GM18508 (cell line): ENCODE results near the gene COA8.

ENCODE experiments used
- ATAC-seq: cut with Tn5 transposase; IDR thresholded peaks from one replicate; pipeline ENCODE4 v1.9.1; 2021; ENCODE audit warnings: moderate number of reproducible peaks; ENCODE audit not compliant: insufficient read depth, unreplicated experiment

Gene COA8

DNA sequence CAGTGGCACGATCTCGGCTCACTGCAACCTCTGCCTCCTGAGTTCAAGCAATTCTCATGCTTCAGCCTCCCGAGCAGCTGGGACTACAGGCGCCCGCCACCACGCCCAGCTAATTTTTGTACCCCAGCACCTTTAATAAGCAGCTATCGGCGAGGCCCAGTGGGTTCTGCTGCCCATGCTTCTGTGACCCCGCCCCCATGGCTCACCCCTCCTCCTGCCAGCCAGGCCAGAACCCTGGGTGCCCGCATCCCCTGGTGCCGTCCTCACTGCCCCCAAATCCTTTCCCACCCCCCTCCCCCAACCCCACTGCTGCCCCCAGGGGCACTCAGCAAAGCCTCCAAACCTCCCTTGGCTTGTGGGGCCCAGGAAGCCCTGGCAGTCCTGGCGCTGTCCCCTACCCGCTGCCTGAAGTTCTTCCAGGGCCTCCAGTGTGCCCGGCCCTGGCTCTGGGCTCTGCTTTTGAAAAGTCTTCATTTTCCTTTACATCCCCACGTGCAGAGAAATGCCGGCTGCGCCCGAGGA, 14.8 kb upstream of the COA8 start:
- ATAC-seq: no peak

DNA sequence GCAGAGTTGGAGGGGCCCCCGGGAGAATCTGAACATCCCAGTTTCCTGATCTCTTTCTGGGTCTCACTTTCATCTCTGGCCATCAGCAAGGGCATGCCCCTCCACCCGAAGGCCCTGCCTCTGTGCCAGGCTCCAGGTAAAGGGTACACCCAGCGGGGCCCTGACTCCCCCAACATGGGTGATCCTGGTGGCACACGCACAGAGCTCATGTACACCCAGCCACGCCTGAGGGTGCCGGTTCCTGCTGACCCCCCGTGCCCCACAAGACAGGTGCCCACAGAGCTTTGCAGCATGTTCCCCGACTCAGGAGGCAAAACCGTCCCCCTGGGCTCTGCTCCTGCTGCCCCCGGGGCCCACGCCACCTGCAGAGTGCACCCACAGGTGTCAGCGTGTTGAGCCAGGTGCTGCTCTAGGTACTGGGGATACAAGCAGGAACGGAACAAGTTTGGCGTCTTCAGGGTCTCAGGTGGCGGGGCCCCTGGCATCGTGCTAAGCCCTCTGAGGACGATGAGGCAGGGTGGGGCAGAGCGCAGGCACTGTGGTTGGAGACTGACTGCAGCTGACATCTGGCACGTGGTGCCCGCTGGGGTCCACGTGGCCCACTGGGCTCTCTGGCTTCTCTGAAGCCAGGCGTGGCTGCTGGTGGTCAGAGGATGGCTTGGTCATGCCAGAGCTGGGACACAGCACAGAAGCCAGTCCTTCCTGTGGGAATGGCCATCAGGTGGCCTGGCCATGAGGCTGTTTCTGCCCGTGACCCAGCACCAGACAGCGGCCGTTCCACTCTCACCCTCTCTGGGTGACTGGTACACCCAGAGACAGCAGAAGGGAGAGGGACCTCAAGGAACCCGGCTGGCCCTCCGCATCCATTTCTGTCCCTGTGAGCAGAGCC, 14.1 kb upstream of the COA8 start:
- ATAC-seq: no peak

DNA sequence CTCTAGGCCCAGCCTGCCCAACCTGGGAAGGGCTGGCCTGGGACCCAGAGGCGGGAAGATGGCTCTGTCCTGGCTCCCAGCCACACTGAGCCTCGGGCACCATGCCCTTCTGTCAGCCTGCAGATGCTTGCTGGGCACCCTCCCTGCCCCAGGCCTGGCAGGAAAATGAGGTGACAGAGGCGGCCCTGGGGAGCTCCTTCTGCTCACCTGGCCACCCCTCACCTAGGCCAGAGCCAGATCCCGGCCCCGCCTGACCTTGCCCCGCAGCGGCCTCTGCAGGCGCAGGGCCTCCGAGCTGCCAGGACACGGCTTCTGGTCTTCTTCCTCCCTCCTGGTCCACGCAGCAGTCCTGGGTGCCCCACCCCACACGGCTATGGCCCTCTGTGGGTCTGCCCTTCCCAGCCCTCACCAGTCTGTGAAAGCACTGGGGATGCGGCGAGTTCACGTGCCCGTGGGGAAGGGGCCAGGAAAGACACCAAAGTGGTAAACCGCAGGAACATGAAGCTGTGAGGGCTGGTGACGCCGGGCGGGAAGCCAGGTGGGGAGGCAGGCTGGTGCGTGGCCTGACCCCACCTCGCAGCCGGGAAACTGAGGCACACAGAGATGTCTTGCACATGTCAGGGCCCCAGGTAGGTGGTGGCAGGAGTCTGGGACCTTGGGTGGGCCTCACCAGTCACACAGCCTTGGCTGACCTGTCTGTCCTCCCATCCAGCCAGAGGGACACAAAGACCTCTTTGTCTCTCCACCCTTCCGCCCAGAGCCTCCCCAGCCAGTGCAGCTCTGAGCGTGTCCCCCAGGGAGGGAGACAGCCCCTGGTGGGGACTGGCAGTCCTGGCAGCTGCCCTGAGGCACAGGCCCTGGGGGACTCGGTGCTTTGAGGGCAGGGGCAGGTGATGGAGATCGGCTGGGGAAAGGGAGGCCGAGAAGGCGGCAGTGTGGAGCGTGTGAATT, 13.1 kb upstream of the COA8 start:
- ATAC-seq: no peak

DNA sequence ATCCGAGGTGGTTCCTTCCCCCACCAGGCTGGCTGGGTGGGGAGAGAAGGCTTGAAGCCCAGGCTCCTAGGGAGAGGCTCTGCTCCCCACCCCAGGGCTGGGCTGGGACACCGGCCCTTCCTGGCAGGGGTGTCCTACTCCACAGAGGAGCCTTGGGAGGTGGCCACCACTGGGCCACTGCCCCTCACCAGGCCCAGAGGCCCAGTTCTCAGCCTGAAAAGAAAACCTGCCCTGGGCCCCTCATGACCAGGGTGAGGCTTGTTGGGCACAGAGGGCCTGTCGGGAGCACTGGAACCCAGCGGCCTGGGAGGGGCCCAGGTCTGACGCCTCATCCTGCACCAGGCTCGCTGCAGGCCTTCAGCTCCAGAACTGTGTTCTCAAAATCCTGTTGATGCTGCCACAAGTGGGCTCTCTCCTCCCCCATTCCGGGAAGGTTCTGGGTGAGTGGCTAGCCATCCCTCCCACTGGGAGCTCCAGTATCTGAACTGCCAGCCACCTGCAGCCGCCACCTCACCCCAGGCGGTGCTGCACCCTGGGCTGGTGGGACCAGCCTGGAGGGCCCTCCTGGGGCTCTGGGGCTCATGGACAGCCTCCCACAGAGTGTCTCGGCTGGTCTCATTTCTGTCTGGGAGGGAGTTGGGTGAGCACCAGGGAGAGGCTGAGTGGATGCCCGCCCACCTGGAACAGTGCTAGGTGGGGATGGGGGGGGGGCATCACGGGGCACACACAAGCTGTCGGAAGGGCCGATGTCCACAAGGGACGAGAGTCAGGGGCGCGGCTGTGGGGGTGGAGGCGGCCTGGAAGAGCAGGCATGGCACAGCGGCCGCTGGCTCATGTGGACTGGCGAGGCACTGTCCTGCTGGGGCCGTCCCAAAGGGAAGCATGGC, 12.1 kb upstream of the COA8 start:
- no peak for ATAC-seq

DNA sequence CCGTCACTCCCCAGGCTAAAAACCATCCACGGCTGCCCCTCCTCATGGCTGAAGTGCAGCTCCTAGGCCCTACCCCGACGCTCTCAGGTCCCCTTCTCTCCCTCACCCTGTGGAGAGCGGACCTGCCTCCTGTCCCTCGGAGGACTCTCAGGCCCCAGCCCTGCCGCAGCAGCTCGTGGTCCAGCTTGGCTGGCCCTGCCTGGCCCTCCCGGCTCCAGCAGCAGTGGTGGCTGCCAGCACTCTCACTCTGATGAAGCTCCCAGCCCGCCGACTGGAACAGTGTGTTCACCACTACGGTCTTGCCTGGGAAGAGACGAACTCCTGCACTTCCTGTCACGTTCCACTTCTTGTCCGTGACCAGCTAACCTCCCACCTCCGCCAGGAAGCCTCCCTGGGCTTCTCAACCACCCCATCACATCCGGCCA, 11.4 kb upstream of the COA8 start:
- no peak for ATAC-seq

DNA sequence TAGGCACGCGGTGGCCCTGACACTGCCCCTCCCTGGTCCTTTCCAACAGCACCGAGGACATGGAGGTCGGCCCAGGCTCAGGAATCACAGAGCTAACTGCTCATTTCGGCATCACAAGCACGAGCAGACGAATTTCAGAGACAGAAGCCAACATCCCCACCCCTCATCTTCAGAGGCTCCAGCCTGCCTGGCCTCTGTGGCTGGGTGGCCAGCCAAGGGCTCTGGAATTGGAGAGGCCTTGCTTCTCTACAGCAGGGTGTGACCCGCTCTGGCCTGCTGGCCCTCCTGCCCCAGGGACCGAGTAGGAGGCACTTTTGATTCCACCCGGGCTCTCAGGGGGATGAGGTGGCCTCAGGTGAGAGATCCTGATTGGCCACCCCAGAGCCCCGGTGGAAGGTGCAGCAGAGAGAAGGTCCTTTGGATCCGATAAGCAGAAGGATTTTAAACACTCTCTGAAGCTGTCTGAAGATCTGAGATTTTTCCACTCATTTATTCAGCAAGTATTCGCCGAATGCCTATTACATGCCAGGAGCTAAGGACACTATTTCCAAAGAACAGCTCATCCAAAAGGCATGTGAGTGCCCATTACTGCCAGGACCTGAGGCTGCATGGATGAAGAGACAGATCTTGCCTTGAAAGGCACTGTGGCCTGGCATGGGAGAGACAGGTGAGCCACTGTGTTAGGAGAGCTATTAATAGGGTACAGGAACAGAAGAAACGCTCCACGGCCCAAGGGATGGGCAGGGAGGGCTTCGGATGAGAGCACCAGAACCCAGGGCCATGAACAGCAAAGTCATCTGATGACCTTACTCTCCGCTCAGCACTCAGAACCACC, 10.5 kb upstream of the COA8 start:
- ATAC-seq: no peak

DNA sequence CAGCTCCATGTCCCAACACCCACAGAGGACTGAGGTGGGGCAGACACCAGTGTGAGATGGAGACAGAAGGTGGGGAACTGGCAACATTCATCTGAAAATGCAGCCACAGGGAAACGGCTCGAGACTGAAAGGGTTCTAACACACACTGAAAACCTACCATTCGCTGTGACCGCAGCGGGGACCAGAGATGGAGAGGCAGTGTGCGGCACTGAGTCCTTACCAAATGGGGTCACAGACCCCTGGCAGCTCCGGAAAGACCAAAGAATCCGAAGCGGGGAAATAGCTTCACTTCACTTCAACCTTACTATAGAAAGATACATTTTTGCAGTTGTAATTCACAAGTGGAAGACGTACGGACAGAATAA, 9.9 kb upstream of the COA8 start:
- no peak for ATAC-seq

DNA sequence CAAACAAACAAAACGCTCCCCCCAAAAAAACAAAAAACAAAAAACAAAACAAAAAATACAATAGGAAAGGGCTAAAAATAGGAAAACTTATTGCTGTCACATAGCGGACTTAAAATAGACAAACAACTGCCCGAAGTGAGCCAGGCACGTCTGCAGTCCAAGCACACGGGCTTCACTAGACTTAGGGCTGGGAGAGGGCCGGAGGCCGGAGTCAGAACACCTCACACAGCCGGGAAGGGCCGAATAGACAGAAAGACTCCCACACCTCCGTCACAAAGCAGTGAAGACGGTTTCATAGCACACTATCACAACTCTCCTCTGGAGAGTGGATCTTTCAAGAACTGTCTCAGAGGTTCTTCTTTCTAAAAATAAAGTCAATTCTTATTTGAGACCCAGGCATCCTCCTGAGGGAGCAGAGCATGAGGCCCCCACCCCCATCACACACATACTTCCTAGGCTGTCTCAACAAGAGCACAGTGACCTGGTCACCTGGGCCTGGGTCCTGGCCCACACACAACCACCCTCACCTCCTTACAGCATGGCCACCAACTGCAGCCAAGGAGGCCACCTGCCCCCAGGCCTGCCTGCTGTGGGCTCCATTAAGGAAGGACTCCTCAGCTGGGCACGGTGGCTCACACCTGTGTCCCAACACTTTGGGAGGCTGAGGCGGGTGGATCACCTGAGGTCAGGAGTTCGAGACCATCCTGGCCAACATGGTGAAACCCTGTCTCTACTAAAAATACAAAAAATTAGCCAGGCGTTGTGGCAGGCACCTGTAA, 7.0 kb upstream of the COA8 start:
- no peak for ATAC-seq

DNA sequence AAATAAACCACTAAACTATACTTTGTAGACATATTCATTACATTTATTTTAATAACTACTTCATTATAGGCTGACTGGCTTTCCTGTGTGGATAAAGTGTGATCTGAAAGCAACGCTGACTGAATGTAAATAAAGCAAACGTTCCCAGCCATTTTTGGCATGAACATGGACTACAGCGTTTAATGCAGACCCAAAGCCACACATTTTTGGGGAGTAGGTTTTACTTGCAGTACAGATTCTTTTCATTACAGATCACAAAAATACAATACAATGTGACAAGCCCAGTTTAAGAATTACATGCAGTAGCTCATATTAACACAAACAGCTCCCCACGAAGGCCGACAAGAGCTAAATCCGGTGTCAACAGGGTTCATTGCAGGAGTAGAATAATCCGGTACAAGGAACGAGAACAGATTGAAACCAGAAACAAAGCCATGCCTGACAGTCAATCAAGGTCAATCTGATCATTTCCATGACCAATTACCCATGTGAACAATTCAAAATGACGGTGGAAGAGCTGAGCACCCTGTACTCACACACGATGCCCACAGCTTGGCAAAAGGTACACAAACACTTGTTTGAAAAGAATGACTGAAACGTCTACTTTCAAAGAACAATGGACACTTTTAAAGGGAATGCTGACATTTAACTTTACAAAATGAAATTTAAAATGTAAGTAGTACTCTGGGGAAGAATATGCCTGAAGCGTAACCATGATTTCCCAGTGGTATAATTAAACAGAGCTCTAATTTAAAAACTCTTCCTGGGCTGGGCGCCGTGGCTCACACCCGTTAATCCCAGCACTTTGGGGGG, 5.6 kb upstream of the COA8 start:
- ATAC-seq: no peak

DNA sequence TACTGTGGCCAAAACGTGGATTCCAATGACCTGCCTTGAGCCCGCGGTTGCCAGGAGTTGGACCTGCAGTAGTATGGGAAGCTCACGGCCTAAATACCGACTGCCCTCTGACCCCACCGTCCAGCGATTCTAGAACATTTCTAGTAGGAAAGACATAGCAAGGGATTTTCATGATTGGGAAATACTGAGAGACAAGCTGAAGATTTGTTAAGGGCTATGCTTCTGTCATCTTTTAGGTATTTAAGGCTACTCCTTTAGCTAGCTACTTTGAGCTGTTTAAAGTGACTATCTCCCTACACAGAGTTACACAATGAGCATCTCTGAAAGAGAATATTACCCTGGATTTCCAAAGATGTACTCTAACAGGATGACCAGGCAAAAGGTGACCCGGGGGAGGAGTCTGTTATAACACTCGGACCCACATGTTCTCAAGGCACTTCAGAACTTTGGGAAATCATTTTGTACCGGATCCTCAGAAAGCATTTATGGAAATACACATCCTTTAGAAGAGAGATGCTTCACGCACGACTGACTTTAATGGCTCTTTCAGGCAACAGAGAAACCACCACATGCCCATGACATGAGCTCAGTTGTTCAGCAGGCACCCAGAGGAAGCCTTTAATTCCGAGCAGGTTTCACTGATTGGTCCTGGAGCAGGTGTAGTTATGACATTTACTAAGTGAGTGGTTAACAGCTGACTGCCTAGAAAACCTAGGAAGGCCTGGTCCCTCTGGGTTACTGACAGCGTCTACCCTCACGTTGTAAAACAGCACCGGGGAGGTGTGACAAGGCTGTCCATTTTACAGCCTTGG, 4.5 kb upstream of the COA8 start:
- no peak for ATAC-seq

DNA sequence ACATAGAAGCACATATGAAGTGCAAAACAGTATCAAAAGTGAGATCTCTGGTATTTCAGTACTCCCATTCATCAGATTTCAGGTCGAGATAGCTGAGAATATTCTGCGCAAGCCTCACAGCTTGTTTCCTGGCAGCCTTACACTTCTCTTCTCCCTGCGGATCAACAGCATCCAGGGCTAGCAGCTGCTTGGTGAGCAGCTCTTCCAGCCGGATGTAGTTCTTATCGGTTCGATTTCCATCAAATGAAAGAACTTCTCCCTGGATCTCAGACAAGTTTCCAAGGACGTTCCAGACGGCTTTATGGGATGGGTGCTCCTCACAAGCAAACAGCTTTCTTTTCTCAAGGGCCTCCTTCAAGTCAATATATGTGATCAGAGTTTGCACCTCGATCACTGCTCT, 3.0 kb upstream of the COA8 start:
- no peak for ATAC-seq

DNA sequence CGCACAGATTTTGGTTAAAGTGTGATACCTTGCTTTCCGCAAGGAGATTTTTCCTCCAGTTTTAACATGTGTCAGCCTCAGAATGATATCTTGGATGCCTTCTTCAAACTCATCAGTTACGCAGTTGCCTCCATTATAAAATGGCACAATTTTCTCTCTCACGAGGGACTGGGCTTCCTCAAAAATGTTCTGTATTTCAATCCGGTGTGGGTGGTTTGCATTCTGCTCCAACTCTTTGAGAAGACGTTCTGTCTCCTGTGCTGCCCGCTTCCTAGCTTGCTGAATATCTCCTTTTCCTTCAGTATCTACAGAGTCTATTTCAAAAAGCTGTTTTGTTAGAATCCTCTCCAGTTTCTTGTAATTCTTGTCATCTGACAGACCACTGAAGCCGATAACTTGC, 2.1 kb upstream of the COA8 start:
- no peak for ATAC-seq

DNA sequence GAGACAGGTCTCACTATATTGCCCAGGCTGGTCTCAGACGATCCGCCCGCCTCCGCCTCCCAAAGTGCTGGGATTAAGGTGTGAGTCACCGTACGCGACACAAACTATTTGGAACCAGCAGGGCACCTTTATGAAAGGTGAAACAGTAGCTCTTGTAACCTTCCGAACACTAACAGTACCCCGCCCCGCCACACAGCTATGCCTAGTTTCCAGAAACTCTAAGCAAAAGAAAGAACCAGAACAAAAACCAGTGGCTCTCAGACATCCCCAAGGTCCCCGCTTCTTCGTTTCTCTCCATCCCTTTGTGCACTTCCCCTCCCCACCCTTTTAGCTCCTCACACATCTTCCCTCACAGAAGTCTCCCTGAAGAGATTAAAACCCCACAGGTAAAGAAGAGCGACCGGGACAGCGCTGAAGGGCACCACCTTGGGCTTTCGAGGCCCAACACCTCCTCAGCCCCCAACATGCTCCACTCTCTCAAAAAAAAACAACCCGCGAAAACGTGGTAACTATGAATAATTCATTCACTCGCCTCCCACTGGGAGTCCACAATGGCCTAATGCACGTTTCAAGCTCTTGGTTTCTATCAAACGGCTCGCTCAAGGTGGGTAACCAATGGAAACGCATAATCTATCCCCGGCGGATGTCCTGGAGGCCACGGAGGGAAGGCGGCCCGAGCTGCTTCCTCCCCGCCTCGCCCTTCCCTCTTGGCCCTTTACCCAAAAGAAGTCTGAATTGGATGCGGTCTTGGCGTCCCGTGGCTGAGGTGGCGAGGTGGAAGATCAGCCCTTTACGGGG, 1.2 kb upstream of the COA8 start:
- no peak for ATAC-seq

DNA sequence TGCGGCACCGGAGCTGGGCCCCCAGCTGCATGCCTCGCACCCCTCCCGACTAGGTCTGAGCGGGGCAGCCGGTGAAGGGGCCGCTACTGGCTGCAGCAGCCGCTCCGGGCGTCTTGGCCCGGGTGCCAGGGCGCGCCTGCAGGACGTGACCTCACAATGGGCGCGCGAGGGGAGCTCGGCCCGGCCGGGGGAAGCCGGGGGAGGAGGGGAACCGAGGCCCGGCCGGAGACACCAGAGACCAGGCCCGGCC, 656 bp upstream of the COA8 start:
- no peak for ATAC-seq

DNA sequence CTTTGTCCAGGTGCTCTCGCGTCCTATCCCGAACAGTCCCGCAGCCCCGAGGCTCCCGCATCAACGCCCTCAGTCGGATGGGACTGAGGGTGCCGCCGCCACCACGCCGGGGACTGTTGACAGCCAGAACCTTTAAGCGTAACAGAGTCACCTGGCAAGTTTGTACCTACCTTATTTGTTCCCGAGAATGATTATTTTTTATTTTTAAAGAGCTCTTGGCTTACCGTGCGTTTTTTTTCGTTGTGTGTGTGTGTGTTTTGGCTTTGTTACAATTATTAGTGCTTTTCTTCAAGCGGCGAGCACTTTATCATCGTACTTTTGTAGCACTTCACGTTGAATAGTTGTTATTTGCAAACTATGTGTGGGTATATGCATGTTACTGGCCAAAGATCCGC, 463 bp downstream of the COA8 start:
- ATAC-seq: no peak

DNA sequence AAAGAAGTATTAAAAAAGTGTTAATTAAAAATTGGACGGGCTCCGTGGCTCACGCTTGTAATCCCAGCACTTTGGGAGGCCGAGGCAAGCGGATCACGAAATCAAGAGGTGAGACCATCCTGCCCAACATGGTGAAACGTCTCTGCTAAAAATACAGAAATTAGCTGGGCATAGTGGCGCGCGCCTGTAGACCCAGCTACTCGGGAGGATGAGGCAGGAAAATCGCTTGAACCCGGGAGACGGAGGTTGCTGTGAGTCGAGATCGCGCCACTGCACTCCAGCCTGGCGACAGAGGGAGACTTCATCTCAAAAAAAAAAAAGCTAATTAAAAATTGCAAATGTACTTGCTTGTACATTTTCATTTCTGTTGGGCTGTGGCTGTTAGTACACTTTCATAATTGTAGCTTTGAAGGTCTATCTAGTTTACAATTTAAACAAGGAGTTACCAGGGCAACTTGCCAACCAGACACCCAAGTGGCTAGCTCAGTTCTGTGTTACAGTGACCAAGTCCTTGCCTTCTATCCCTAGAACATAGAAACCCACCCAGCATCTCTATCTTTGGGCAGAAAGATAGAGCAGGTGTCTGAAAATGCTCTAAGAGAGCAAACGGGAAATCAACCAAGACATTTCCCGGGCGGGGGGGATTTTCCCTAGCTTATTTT, 1.2 kb downstream of the COA8 start:
- ATAC-seq: no peak
